Measurements from ENCODE around the gene ME1. TPM values are rescaled to one million over a fixed set of nuclear protein-coding genes. Genes with fewer than 3 reads are reported as not detected.

ME1 gene
- total and polyA plus RNA-seq, 9 of the 15 experiments (the other 6 are each of a cell fraction or from before 2014, with no cell fraction given) = 3.2 to 10.4 (median 5.5) TPM

GRCh38 chr6:83190626-83191025, 240.2 kb downstream of the ME1 start (continued):
- TF ChIP-seq, protein P1, sequence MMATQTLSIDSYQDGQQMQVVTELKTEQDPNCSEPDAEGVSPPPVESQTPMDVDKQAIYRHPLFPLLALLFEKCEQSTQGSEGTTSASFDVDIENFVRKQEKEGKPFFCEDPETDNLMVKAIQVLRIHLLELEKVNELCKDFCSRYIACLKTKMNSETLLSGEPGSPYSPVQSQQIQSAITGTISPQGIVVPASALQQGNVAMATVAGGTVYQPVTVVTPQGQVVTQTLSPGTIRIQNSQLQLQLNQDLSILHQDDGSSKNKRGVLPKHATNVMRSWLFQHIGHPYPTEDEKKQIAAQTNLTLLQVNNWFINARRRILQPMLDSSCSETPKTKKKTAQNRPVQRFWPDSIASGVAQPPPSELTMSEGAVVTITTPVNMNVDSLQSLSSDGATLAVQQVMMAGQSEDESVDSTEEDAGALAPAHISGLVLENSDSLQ (IDR thresholded peaks at IDR 0.05) = no peak
- no peak for TF ChIP-seq CTBP1 (IDR thresholded peaks at IDR 0.05; ENCODE audit: borderline replicate concordance)
- no peak for TF ChIP-seq SUPT5H (IDR thresholded peaks at IDR 0.05)
- no peak for TF ChIP-seq SAP30 (IDR thresholded peaks at IDR 0.05; ENCODE audit: borderline replicate concordance, insufficient read depth, low read depth, low read length, poor library complexity, severe bottlenecking)
- TF ChIP-seq ZNF639 (CRISPR knock-in tag; conservative IDR thresholded peaks at IDR 0.05 in 1 of 2, IDR thresholded peaks at IDR 0.05 in 1 of 2) = no peak
- no peak for TF ChIP-seq MCM2 (IDR thresholded peaks at IDR 0.05; ENCODE audit: low read depth)

DNA sequence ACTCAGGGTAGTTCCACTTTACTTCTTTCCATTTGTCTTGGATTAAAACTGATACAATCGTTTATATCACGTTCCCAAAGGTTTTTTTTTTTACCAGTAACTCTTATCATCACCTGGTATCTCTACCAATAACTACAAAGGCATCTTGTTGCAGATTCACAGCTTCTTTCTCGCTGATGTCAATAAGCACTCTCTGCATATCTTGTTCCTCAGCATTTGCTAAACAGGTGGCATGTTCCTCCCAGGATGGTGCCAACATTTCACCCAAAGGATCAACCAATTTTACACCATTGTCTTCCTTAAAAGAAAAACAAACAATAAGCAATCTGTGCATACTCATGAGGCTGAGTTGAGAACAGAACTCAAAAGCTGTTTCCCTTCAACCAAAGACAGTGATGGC, 242.3 kb downstream of the ME1 start:
- ChIA-PET CTCF (ENCODE audit: low intra/inter-chr PET ratio) (interaction anchor here (0.7 kb wide), 1 partner anchor 243 kb away, joined by 5 read pairs; the partner anchor contains the start of gene ME1), POLR2A (interaction anchor here (1.1 to 1.2 kb wide), 2 partner anchors 14 to 28 kb away, joined by 3 to 4 read pairs; no protein-coding TSS in a partner anchor)
- no peaks in the 10 kb centered on the region for H3K9me3 ChIP-seq (replicated peaks; ENCODE audit: control insufficient read depth, insufficient read depth, low read depth, low read length)
- FAIRE-seq = no peak
- H3K79me2 ChIP-seq (ENCODE audit: control insufficient read depth, insufficient read depth, low read length) = peaks cover 42% of the 10 kb centered on the region
- in situ Hi-C loops (cut with MboI) = loop anchor here (25.0 kb wide), 1 partner anchor 951 kb away; the partner anchor contains the start of gene IBTK
- DNase-seq (ENCODE audit: extremely low read depth in 1 of 4, low spot score in 3 of 4) = no peak
- H4K20me1 ChIP-seq (replicated peaks; ENCODE audit: control insufficient read depth, insufficient read depth, low read length) = 0 out of 2 replicates have a peak, but pooled peaks cover 3% of the 10 kb centered on the region
- WGBS (ENCODE audit: insufficient coverage, low coverage, missing lambda C conversion rate) = 65% methylated on average over 3 of the region's 3 CpGs
- H3K27me3 ChIP-seq (ENCODE audit: control insufficient read depth in 2 of 2, insufficient read depth in 2 of 2, low read length in 2 of 2) = no peaks in the 10 kb centered on the region
- H3K9ac ChIP-seq (ENCODE audit: insufficient read depth in 1 of 2, low read depth in 2 of 2, low read length in 2 of 2) = no peak overlapping the region
- H3K36me3 ChIP-seq (ENCODE audit: control insufficient read depth, insufficient read depth, low read length) = peaks cover 66% of the 10 kb centered on the region
- no peak overlapping the region for H3K27ac ChIP-seq (ENCODE audit: extremely low read depth, low read depth, low read length)
- H2AFZ ChIP-seq (ENCODE audit: low read depth, low read length) = no peak overlapping the region
- intact Hi-C loops (cut with micrococcal nuclease) = no loop called here
- BruUV-seq (replicated peaks) = no TSS peak
- no peaks in the 10 kb centered on the region for H3K9me1 ChIP-seq (ENCODE audit: control insufficient read depth, insufficient read depth, low read length)
- H3K4me2 ChIP-seq (ENCODE audit: insufficient read depth, low read length) = no peak overlapping the region
- peaks cover 3 to 7% of the 10 kb centered on the region in 2 experiments; a peak in 2 of 5 replicates for H3K4me1 ChIP-seq (replicated peaks in 1 of 2; ENCODE audit: control insufficient read depth in 2 of 2, insufficient read depth in 2 of 2, low read length in 2 of 2)
- ATAC-seq = no peak
- TF ChIP-seq ZFPM2 (CRISPR knock-in tag; IDR thresholded peaks at IDR 0.05) (no peak), ZNF277 (CRISPR knock-in tag; IDR thresholded peaks at IDR 0.05; ENCODE audit: borderline replicate concordance) (no peak), HNRNPL (IDR thresholded peaks at IDR 0.05; ENCODE audit: low read depth, low read length) (no peak), SOX6 (IDR thresholded peaks at IDR 0.05) (no peak), BRD9 (IDR thresholded peaks at IDR 0.05; ENCODE audit: low read depth, partially characterized antibody) (no peak), CBX3 (IDR thresholded peaks at IDR 0.05; ENCODE audit: borderline replicate concordance in 1 of 2, low read length in 2 of 2) (no peak)
- TF ChIP-seq, protein P2, sequence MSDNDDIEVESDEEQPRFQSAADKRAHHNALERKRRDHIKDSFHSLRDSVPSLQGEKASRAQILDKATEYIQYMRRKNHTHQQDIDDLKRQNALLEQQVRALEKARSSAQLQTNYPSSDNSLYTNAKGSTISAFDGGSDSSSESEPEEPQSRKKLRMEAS (CRISPR knock-in tag; IDR thresholded peaks at IDR 0.05) = no peak
- H3K4me3 ChIP-seq = no peak overlapping the region

Measured in K562 (cell line).